Neuronal stem cell (in vitro differentiated cells): ENCODE data around the gene ZKSCAN7.
"Not testable (repeated sequence)": the region's sequence is repeated elsewhere in the genome, so short reads cannot be mapped to it uniquely, and the experiment has no call there.

Experiments
- DNase-seq: peaks from one replicate; pipeline ENCODE4 v3.0.0-alpha.2; 2013; ENCODE audit warnings: low spot score
- H2AFZ ChIP-seq: one replicate; pipeline ENCODE4 v1.6.1; 2013; ENCODE audit warnings: mild to moderate bottlenecking, low read length, inconsistent platforms
- H2AK5ac ChIP-seq: 2 replicates; pipeline ENCODE4 v1.6.1; 2013; ENCODE audit warnings: low read depth, mild to moderate bottlenecking, inconsistent platforms, low read length, moderate library complexity, mixed read lengths
- H2BK120ac ChIP-seq: 2 replicates; pipeline ENCODE4 v1.6.1; 2013; ENCODE audit warnings: low read depth, mild to moderate bottlenecking, inconsistent platforms, low read length, moderate library complexity, mixed read lengths
- H2BK12ac ChIP-seq: one replicate; pipeline ENCODE4 v1.6.1; 2013; ENCODE audit warnings: low read length, inconsistent platforms
- H2BK15ac ChIP-seq: 2 replicates; pipeline ENCODE4 v1.6.1; 2013; ENCODE audit warnings: mild to moderate bottlenecking, low read length, inconsistent platforms, mixed read lengths
- H2BK5ac ChIP-seq: one replicate; pipeline ENCODE4 v1.6.1; 2013; ENCODE audit warnings: inconsistent platforms, mild to moderate bottlenecking, low read length, moderate library complexity
- H3K14ac ChIP-seq: one replicate; pipeline ENCODE4 v1.6.1; 2013; ENCODE audit warnings: low read length, inconsistent platforms
- H3K18ac ChIP-seq: 2 replicates; pipeline ENCODE4 v1.6.1; 2013; ENCODE audit warnings: low read length, inconsistent platforms
- H3K23ac ChIP-seq: 2 replicates; pipeline ENCODE4 v1.6.1; 2013; ENCODE audit warnings: low read depth, mild to moderate bottlenecking, mixed read lengths, low read length, inconsistent platforms; ENCODE audit not compliant: poor library complexity
- H3K27ac ChIP-seq: replicated peaks from 3 replicates; pipeline ENCODE4 v1.5.1; 2013; ENCODE audit warnings: low read length, inconsistent platforms
- H3K27me3 ChIP-seq, 3 experiments: 2 replicates each; pipeline ENCODE4 v1.6.1; 2013; ENCODE audit warnings: low read length in 3 of 3, mild to moderate bottlenecking in 2 of 3, inconsistent platforms in 1 of 3, low read depth in 1 of 3, mixed read lengths in 1 of 3, moderate library complexity in 1 of 3; ENCODE audit not compliant: control insufficient read depth in 3 of 3, insufficient read depth in 3 of 3
- H3K36me3 ChIP-seq, 2 donors: replicated peaks in 1 of 2; 2 replicates each; pipeline ENCODE4 v1.6.1; 2013; ENCODE audit warnings: low read length in 2 of 2; ENCODE audit not compliant: control insufficient read depth in 2 of 2, insufficient read depth in 2 of 2
- H3K4ac ChIP-seq: 2 replicates; pipeline ENCODE4 v1.6.1; 2013; ENCODE audit warnings: inconsistent platforms, mild to moderate bottlenecking, low read length, moderate library complexity
- H3K4me1 ChIP-seq, 2 donors: 1 replicate in 1 of 2; 2 replicates in 1 of 2; pipeline ENCODE4 v1.6.1; 2013; ENCODE audit warnings: low read length in 2 of 2, low read depth in 1 of 2; ENCODE audit not compliant: control insufficient read depth in 2 of 2, insufficient read depth in 1 of 2
- H3K4me2 ChIP-seq: one replicate; pipeline ENCODE4 v1.6.1; 2013; ENCODE audit warnings: mild to moderate bottlenecking, low read length, inconsistent platforms; ENCODE audit not compliant: insufficient read depth, poor library complexity, severe bottlenecking
- H3K4me3 ChIP-seq, 2 donors: 2 replicates each; pipeline ENCODE4 v1.5.1; 2013; ENCODE audit warnings: low read length in 2 of 2, mild to moderate bottlenecking in 2 of 2, inconsistent platforms in 1 of 2, moderate library complexity in 1 of 2
- H3K79me1 ChIP-seq: one replicate; pipeline ENCODE4 v1.6.1; 2013; ENCODE audit warnings: low read depth, mild to moderate bottlenecking, inconsistent platforms, low read length, moderate library complexity
- H3K9ac ChIP-seq: one replicate; pipeline ENCODE4 v1.6.1; 2013; ENCODE audit warnings: mild to moderate bottlenecking, low read depth, low read length, inconsistent platforms; ENCODE audit not compliant: poor library complexity
- H3K9me3 ChIP-seq, 2 donors: replicated peaks in 1 of 2; 2 replicates each; pipeline versions ENCODE3 to v1.6.1; 2013; ENCODE audit warnings: low read length in 2 of 2, mild to moderate bottlenecking in 2 of 2, inconsistent platforms in 1 of 2, low read depth in 1 of 2, mixed read lengths in 1 of 2, moderate library complexity in 1 of 2; ENCODE audit not compliant: control insufficient read depth in 2 of 2, insufficient read depth in 1 of 2
- H4K8ac ChIP-seq: one replicate; pipeline ENCODE4 v1.6.1; 2013; ENCODE audit warnings: low read depth, mild to moderate bottlenecking, inconsistent platforms, low read length, moderate library complexity
- H4K91ac ChIP-seq: one replicate; pipeline ENCODE4 v1.6.1; 2013; ENCODE audit warnings: low read length, low read depth, mild to moderate bottlenecking, inconsistent platforms; ENCODE audit not compliant: poor library complexity
- WGBS, 2 donors: extraction: QIAGEN DNeasy Blood & Tissue Kit; methylation state at CpG; one replicate each; pipeline ENCODE4 v1.1.7; 2013; ENCODE audit warnings: missing lambda C conversion rate in 2 of 2, mixed read lengths in 1 of 2; ENCODE audit not compliant: insufficient read length in 2 of 2, insufficient replicate concordance in 1 of 2; ENCODE audit errors: extremely low coverage in 2 of 2; 5-methylcytosine and 5-hydroxymethylcytosine counted together

Gene ZKSCAN7

DNA sequence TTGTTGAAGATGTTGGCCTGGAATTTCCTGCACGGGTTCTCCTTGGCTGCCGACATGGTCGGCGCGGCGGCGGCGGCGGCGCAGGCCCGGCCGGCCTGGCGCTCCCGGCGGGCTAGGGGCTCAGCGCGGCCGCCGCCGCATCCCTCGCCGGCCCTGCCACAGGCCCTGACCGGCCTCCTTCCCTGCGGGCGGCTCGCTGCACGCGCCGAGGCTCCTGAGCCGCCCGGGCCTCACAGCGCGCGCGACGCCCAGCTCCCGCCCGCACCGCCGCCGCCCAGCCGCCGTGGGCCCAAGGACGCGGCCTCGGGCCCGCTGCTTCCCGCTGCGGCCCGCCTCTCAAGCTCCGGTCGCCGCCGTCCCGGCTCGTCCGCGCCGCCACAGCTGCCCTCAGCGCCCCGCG is 26.0 kb downstream of the ZKSCAN7 start:
- not testable (repeated sequence) for H2BK15ac ChIP-seq, H4K91ac ChIP-seq, H3K23ac ChIP-seq, H2BK120ac ChIP-seq, H2BK12ac ChIP-seq, H4K8ac ChIP-seq, H3K79me1 ChIP-seq, H3K18ac ChIP-seq, H3K4me1 ChIP-seq, H2AK5ac ChIP-seq, H3K4me3 ChIP-seq, H3K9ac ChIP-seq, H3K4ac ChIP-seq, H3K14ac ChIP-seq, H3K27ac ChIP-seq, H2BK5ac ChIP-seq, H3K4me2 ChIP-seq, DNase-seq, H2AFZ ChIP-seq, H3K27me3 ChIP-seq, H3K9me3 ChIP-seq
- H3K36me3 ChIP-seq, result peaks cover 5 to 23% of the 10 kb centered on the region in 2 donors
- WGBS, 2 donors, result no CpG with 5 or more reads among the region's 62 CpGs

DNA sequence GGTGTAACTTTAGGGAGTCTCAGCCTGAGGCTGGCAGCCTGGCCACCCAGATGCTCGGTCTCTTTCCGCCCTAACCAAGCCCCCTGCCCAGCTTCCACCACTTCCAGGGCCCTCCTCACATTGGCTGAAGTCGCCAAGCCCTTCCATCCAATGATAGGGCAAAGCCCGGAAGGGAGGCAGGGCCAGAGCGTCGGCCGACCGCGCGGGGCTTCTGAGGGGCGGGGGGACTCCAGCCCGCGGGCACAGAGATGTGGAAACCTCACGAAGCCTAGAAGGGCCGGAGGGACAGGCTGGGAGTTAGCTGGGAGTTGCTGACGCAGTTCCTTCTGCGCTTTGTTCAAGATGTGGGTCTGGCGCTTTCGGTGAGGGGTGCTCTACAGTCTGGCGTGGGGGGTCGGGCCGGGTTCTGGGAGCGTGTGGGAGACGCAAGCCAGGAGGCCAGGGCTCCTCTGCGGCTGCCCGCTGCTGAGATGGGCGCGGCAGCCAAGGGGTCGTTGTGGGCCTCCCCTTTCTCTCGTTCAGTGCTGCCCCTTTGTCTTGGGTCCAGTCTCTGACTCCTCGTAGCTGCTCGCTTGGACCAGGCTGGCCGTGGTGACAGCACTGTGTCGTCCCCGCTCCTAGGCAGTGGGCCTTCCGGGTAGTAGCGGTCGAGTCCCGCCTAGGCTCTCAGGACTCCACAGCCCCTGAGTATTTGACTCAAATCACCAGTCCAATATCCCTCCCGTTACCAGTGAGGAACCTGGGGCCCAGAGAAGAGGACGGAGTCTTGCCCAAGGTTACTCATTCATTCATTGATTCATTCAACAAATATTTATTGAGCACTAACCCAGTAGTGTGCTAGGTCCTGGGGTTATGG is 29.9 kb downstream of the ZKSCAN7 start, which contains the start of gene ZNF660:
Gene ZNF660 (plus strand): TSS at position 319 of the 856 bp plus-strand sequence. CDS start 9,230 bp downstream, outside the sequence.
- H2BK5ac ChIP-seq, result peak within 1 kb of the TSS; percentile 19
- peaks cover 9% of the 10 kb centered on the region in 2 donors for H3K4me1 ChIP-seq
- peak within 1 kb of the TSS; percentile 9 for H2AK5ac ChIP-seq
- H3K23ac ChIP-seq, result peak within 1 kb of the TSS; percentile 4
- no peak within 1 kb of the TSS for H2BK120ac ChIP-seq
- H3K9ac ChIP-seq, result peak within 1 kb of the TSS; percentile 93
- WGBS, 2 donors, result no CpG with 5 or more reads among the region's 41 CpGs
- H4K91ac ChIP-seq, result no peak within 1 kb of the TSS
- DNase-seq, result peak; percentile 90
- no peak within 1 kb of the TSS for H2BK15ac ChIP-seq
- no peaks in the 10 kb centered on the region for H3K27me3 ChIP-seq
- peak within 1 kb of the TSS; percentile 91 for H2AFZ ChIP-seq
- peak within 1 kb of the TSS; percentile 96 for H3K18ac ChIP-seq
- H3K14ac ChIP-seq, result no peak within 1 kb of the TSS
- peak within 1 kb of the TSS; percentile 17 for H4K8ac ChIP-seq
- peak within 1 kb of the TSS; percentile 72 for H3K27ac ChIP-seq
- H3K4me2 ChIP-seq, result peak within 1 kb of the TSS; percentile 65
- no peak within 1 kb of the TSS for H2BK12ac ChIP-seq
- no peak within 1 kb of the TSS for H3K4ac ChIP-seq
- peak within 1 kb of the TSS; percentile 88 to 97 for H3K4me3 ChIP-seq
- peaks cover 21 to 47% of the 10 kb centered on the region in 2 donors for H3K36me3 ChIP-seq
- H3K79me1 ChIP-seq, result no peaks in the 10 kb centered on the region
- peaks cover 6 to 40% of the 10 kb centered on the region in 2 donors for H3K9me3 ChIP-seq

DNA sequence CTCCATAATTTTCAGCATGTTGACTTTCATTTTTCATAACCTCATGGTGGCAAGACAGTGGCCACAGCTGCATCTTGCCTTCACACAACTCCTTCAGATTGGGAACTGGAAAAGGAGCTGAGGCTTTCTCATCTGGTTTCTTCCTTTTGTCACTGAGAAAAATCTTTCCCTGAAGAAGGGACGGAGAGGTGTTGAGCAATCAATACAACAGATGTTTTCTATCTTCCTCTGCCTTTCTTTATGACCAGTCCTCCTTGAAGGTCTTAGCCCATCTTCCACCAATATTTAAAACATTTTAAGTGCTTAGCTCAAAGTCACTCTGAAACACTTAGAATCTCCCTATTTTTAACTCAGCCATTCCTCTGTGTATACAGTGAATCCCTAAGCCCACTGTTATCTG is 41.6 kb downstream of the ZKSCAN7 start:
- H3K9ac ChIP-seq, result no peak overlapping the region
- WGBS, 2 donors, result no CpG with 5 or more reads among the region's 1 CpG
- no peak overlapping the region for H4K8ac ChIP-seq
- no peak overlapping the region for H2AFZ ChIP-seq
- H3K79me1 ChIP-seq, result peaks cover 2% of the 10 kb centered on the region
- no peak overlapping the region for H2BK12ac ChIP-seq
- H2BK15ac ChIP-seq, result no peak overlapping the region
- H3K4ac ChIP-seq, result no peak overlapping the region
- no peak overlapping the region for H2BK120ac ChIP-seq
- no peak for DNase-seq
- H3K4me3 ChIP-seq, result no peak overlapping the region
- no peak overlapping the region for H3K14ac ChIP-seq
- H3K23ac ChIP-seq, result no peak overlapping the region
- peaks cover 46 to 92% of the 10 kb centered on the region in 2 donors for H3K9me3 ChIP-seq
- no peak overlapping the region for H4K91ac ChIP-seq
- no peak overlapping the region for H3K4me2 ChIP-seq
- H3K27ac ChIP-seq, result no peak overlapping the region
- no peak overlapping the region for H3K18ac ChIP-seq
- H3K4me1 ChIP-seq, result no peaks in the 10 kb centered on the region
- H2BK5ac ChIP-seq, result no peak overlapping the region
- H2AK5ac ChIP-seq, result no peak overlapping the region
- no peaks in the 10 kb centered on the region for H3K27me3 ChIP-seq
- peaks cover 31 to 94% of the 10 kb centered on the region in 2 donors for H3K36me3 ChIP-seq

DNA sequence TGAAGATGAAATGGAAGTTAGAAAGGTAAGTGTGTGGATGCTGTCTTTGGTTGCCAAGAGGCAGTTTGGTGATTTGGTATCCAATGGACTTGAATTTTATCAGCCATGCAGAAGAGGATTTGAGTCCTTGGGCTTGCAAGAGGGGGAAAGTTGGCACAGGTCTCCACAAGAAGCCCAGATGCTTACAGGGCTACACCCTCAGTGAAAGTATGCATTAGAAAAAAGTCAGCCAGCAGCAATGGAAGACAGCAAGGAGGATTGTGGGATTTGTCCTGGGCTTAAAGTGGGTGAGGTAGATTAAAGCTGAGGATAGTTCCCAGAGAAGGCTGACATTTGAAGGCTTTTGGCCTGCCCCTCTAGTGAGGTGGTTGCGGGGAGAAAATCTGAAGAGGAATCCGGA is 46.8 kb downstream of the ZKSCAN7 start:
- H3K4me2 ChIP-seq, result no peak overlapping the region
- H3K9me3 ChIP-seq, result peaks cover 30 to 72% of the 10 kb centered on the region in 2 donors
- WGBS, 2 donors, result no CpG with 5 or more reads among the region's 2 CpGs
- H3K27me3 ChIP-seq, result no peaks in the 10 kb centered on the region
- H3K9ac ChIP-seq, result no peak overlapping the region
- no peak overlapping the region for H2BK120ac ChIP-seq
- H2AK5ac ChIP-seq, result no peak overlapping the region
- DNase-seq, result no peak
- peaks cover 17 to 73% of the 10 kb centered on the region in 2 donors for H3K36me3 ChIP-seq
- H3K18ac ChIP-seq, result no peak overlapping the region
- no peak overlapping the region for H3K27ac ChIP-seq
- H4K8ac ChIP-seq, result no peak overlapping the region
- H2BK5ac ChIP-seq, result no peak overlapping the region
- H3K4ac ChIP-seq, result no peak overlapping the region
- H4K91ac ChIP-seq, result no peak overlapping the region
- no peaks in the 10 kb centered on the region for H3K4me1 ChIP-seq
- H3K4me3 ChIP-seq, result peak overlapping the region in 1 of 2 donors; percentile 2
- H2BK12ac ChIP-seq, result no peak overlapping the region
- H2AFZ ChIP-seq, result no peak overlapping the region
- no peak overlapping the region for H3K23ac ChIP-seq
- no peaks in the 10 kb centered on the region for H3K79me1 ChIP-seq
- no peak overlapping the region for H3K14ac ChIP-seq
- no peak overlapping the region for H2BK15ac ChIP-seq
